22Rv1 (cell line): ENCODE results near the gene AASDHPPT.

Experiments
- H3K27ac ChIP-seq: fragments of 450-650 bp; 2 replicates; pipeline ENCODE4 v1.5.1; 2017
- CTCF ChIP-seq: fragments of 450-650 bp; IDR thresholded peaks from 2 replicates; pipeline ENCODE4 v1.5.1; 2017; ENCODE audit warnings: mild to moderate bottlenecking
- ZFX ChIP-seq: fragments of 450-650 bp; IDR thresholded peaks from 2 replicates; pipeline ENCODE4 v1.6.1; 2017; ENCODE audit warnings: antibody characterized with exemption, borderline replicate concordance

Gene AASDHPPT

GRCh38 chr11:106137061-106137460 is 59.6 kb downstream of the AASDHPPT start:
- TF ChIP-seq CTCF, result no peak
- TF ChIP-seq ZFX, result no peak
- peak overlapping the region; percentile 72 for H3K27ac ChIP-seq

- H3K27ac ChIP-seq, result peak overlapping the region; percentile 72
- TF ChIP-seq CTCF (no peak), ZFX (no peak)
These were observed 60.3 kb downstream of the AASDHPPT start for GRCh38 chr11:106137758-106138157.
